Measurements from ENCODE around the gene SMG9. TPM values are rescaled to one million over a fixed set of nuclear protein-coding genes. Genes with fewer than 3 reads are reported as not detected.

SMG9 gene
- total RNA-seq, 2 donors from 2014 or later, result 22.9 to 45.1 TPM

- H3K27me3 ChIP-seq (replicated peaks; ENCODE audit: insufficient read depth), result no peaks in the 10 kb centered on the region
- H3K36me3 ChIP-seq, result peaks cover 0 to 10% of the 10 kb centered on the region in 2 donors
- WGBS, result 79% methylated on average over 10 of the region's 14 CpGs
- no peak overlapping the region for H3K27ac ChIP-seq
- DNase-seq (ENCODE audit: low spot score), result no peak
- no peak for TF ChIP-seq POLR2A (IDR thresholded peaks at IDR 0.05)
- no peak for TF ChIP-seq CTCF (IDR thresholded peaks at IDR 0.05)
- no peak for TF ChIP-seq POLR2AphosphoS5 (IDR thresholded peaks at IDR 0.05)
- intact Hi-C loops (cut with DNase I), result no loop called here
- H3K4me3 ChIP-seq, result no peak overlapping the region
- no peaks in the 10 kb centered on the region for H3K4me1 ChIP-seq (replicated peaks)
- H3K9me3 ChIP-seq, result no peaks in the 10 kb centered on the region
Observed at GRCh38 chr19:43731346-43731745, 23.4 kb downstream of the SMG9 start.

GRCh38 chr19:43729919-43730318 is 24.8 kb downstream of the SMG9 start:
- 84% methylated on average over 5 of the region's 5 CpGs for WGBS
- peaks cover 0 to 7% of the 10 kb centered on the region in 2 donors for H3K36me3 ChIP-seq
- intact Hi-C loops (cut with DNase I), result no loop called here

GRCh38 chr19:43727593-43727853 is 27.2 kb downstream of the SMG9 start:
- Histone ChIP-seq H3K9me3 (no peaks in the 10 kb centered on the region), H3K4me1 (replicated peaks) (no peaks in the 10 kb centered on the region), H3K4me3 (no peak overlapping the region), H3K27ac (no peak overlapping the region), H3K27me3 (replicated peaks; ENCODE audit: insufficient read depth) (no peaks in the 10 kb centered on the region), H3K36me3 (no peaks in the 10 kb centered on the region)
- WGBS, result 43% methylated on average over 4 of the region's 4 CpGs
- TF ChIP-seq CTCF (IDR thresholded peaks at IDR 0.05) (no peak), POLR2A (IDR thresholded peaks at IDR 0.05) (no peak), POLR2AphosphoS5 (IDR thresholded peaks at IDR 0.05) (no peak)
- intact Hi-C loops (cut with DNase I), result no loop called here
- no peak for DNase-seq (ENCODE audit: low spot score)

More at GRCh38 chr19:43729919-43730318, 24.8 kb downstream of the SMG9 start:
- Histone ChIP-seq H3K27me3 (replicated peaks; ENCODE audit: insufficient read depth) (no peaks in the 10 kb centered on the region), H3K9me3 (no peaks in the 10 kb centered on the region), H3K4me3 (no peak overlapping the region), H3K4me1 (replicated peaks) (no peaks in the 10 kb centered on the region), H3K27ac (no peak overlapping the region)
- TF ChIP-seq CTCF (IDR thresholded peaks at IDR 0.05), result no peak
- TF ChIP-seq POLR2AphosphoS5 (IDR thresholded peaks at IDR 0.05), result no peak
- no peak for TF ChIP-seq POLR2A (IDR thresholded peaks at IDR 0.05)
- DNase-seq (ENCODE audit: low spot score), result no peak

GRCh38 chr19:43726736-43727592 is 27.8 kb downstream of the SMG9 start:
- intact Hi-C loops (cut with DNase I), result no loop called here
- H3K27me3 ChIP-seq (replicated peaks; ENCODE audit: insufficient read depth), result no peaks in the 10 kb centered on the region
- no peak overlapping the region for H3K4me3 ChIP-seq
- no peak overlapping the region for H3K27ac ChIP-seq
- DNase-seq (ENCODE audit: low spot score), result peak; percentile 15
- no peaks in the 10 kb centered on the region for H3K4me1 ChIP-seq (replicated peaks)
- TF ChIP-seq CTCF (IDR thresholded peaks at IDR 0.05) (no peak), POLR2A (IDR thresholded peaks at IDR 0.05) (no peak), POLR2AphosphoS5 (IDR thresholded peaks at IDR 0.05) (no peak)
- WGBS, result 40% methylated on average over 13 of the region's 15 CpGs
- H3K9me3 ChIP-seq, result no peaks in the 10 kb centered on the region
- H3K36me3 ChIP-seq, result no peaks in the 10 kb centered on the region

- Histone ChIP-seq H3K4me1 (replicated peaks) (no peaks in the 10 kb centered on the region), H3K4me3 (no peak overlapping the region), H3K27me3 (replicated peaks; ENCODE audit: insufficient read depth) (no peaks in the 10 kb centered on the region), H3K9me3 (no peaks in the 10 kb centered on the region), H3K36me3 (no peaks in the 10 kb centered on the region), H3K27ac (no peak overlapping the region)
- no peak for DNase-seq (ENCODE audit: low spot score)
- WGBS, result 61% methylated on average over 7 of the region's 7 CpGs
- intact Hi-C loops (cut with DNase I), result no loop called here
- no peak for TF ChIP-seq POLR2AphosphoS5 (IDR thresholded peaks at IDR 0.05)
- TF ChIP-seq POLR2A (IDR thresholded peaks at IDR 0.05), result no peak
- no peak for TF ChIP-seq CTCF (IDR thresholded peaks at IDR 0.05)
Observed at GRCh38 chr19:43725468-43725867, 29.3 kb downstream of the SMG9 start.
